K562 (cell line): ENCODE measurements around the gene HECW1.

Experiments used
- CHD1 ChIP-seq: fragments of 200-600 bp; sonication (generic); IDR thresholded peaks from one replicate; pipeline ENCODE4 v1.6.1; 2012; ENCODE audit warnings: mild to moderate bottlenecking, moderate library complexity, low read length, inconsistent platforms
- CREM ChIP-seq: IDR thresholded peaks from 2 replicates; pipeline ENCODE4 v1.6.1; 2014; ENCODE audit warnings: antibody characterized with exemption, low read depth
- ETS1 ChIP-seq: conservative IDR thresholded peaks from 2 replicates; pipeline ENCODE4 v1.6.1; 2011; ENCODE audit warnings: low read depth, mild to moderate bottlenecking, low read length; ENCODE audit not compliant: control insufficient read depth
- KHSRP ChIP-seq: fragments of 450-650 bp; IDR thresholded peaks from 2 replicates; pipeline ENCODE4 v1.6.1; 2017
- MTA3 ChIP-seq: fragments of 450-650 bp; formaldehyde crosslinking; IDR thresholded peaks from 2 replicates; pipeline ENCODE4 v1.6.1; 2017; ENCODE audit warnings: mild to moderate bottlenecking, borderline replicate concordance
- NR3C1 ChIP-seq: sonication (generic); formaldehyde crosslinking; IDR thresholded peaks from 2 replicates; pipeline ENCODE4 v1.8.1; 2022; ENCODE audit warnings: missing genetic modification reagents
- ZBTB43 ChIP-seq: sonication (generic); formaldehyde crosslinking; IDR thresholded peaks from 2 replicates; pipeline ENCODE4 v1.8.0; 2023; ENCODE audit warnings: mild to moderate bottlenecking, missing genetic modification reagents
- TF ChIP-seq, protein P1 (sequence below): sonication (generic); formaldehyde crosslinking; IDR thresholded peaks from 2 replicates; pipeline ENCODE4 v1.9.0; 2022; ENCODE audit warnings: mild to moderate bottlenecking, missing genetic modification reagents

DNA sequence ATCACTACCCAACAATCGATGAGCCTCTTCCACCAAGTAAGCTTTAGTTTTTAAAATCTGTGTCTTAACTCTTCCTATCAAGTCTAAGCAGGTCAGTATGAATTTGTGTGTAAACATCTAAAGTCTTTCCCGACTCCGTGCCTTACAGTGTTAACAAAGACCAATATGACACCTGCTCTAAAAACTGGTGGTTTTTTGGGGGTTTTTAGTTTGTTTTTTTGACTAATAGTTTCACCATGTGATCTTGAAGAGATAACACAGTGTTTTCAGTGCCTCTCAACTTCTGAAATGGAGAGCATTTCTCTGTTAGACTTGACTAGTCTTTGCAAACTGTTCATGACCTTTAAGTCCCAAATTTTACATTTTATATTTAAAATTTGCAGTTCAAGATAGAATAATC is 338.4 kb downstream of the HECW1 start:
- no peak for TF ChIP-seq ZBTB43
- TF ChIP-seq CREM = no peak
- TF ChIP-seq, protein P1, sequence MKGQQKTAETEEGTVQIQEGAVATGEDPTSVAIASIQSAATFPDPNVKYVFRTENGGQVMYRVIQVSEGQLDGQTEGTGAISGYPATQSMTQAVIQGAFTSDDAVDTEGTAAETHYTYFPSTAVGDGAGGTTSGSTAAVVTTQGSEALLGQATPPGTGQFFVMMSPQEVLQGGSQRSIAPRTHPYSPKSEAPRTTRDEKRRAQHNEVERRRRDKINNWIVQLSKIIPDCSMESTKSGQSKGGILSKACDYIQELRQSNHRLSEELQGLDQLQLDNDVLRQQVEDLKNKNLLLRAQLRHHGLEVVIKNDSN (CRISPR knock-in tag) = no peak
- no peak for TF ChIP-seq NR3C1
- no peak for TF ChIP-seq ETS1
- no peak for TF ChIP-seq CHD1
- no peak for TF ChIP-seq MTA3
- TF ChIP-seq KHSRP = no peak
